ENCODE results near the gene RAB21.
A peak's percentile ranks its signal among the peaks of the same experiment; 100 is the strongest.

Gene RAB21, protein sequence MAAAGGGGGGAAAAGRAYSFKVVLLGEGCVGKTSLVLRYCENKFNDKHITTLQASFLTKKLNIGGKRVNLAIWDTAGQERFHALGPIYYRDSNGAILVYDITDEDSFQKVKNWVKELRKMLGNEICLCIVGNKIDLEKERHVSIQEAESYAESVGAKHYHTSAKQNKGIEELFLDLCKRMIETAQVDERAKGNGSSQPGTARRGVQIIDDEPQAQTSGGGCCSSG

DNA sequence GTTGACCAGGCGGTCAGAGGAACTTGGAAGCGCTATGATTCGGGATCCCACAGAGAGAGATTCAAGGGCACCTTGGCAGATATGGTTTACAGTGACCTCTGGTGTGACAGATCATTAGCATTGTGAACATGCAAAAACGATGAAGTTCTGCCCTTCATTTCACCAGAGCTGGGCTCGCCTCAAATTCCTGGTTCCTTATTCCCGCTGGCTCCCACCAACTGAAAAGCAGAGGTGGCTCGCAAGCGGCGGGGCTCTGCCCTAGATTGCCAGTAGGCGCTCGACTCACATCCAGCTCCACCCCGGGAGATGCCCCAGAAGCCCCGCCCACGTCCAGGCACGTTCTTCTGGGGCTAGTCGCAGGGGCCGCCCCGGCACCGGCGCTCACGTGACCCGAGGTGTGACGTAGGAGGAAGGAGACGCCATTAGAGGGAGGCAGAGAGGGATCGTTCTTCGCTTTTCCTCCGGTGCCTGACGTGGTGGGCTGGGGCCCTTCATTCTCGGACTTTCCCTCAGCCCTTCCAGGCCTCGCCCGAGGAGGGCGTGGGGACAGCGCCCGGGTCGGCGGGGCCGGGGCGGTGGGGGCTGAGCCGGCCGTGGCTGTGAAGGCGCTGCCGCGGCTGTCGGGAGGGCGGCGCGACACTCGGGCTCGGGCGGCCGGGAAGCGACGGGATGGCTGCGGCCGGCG lies at the start of gene RAB21:
RAB21 (plus strand) TSS at position 403 of the 685 bp plus-strand sequence; CDS start at position 670, 267 bp downstream.
- no peak for TF ChIP-seq GATA1 (IDR thresholded peaks at IDR 0.05; ENCODE audit: low read depth, low read length)
- peak; percentile 88 for TF ChIP-seq POLR2A (IDR thresholded peaks at IDR 0.05; ENCODE audit: low read length)
- peak; percentile 97 to 98 for DNase-seq

DNA sequence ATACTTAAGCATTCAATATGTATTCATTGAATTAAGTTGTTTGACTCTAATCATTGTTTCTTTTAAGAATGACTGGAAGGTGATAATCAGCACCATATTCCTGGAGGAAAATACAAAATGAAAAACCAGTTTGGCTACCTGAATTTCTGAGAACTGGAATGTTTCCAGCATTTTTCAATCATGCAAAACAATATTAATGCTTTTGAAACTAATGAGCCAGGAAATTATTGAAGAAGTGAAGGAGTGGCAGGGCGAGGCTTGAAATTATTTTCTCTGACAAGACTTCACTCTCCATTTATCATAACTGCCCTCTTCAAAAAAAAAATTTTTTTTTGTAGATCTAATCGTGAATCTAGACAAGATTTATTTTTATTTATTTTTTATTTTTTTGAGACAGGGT lies 49.7 kb upstream of the RAB21 start:
- TF ChIP-seq POLR2A (IDR thresholded peaks at IDR 0.05; ENCODE audit: low read length) (no peak), GATA1 (IDR thresholded peaks at IDR 0.05; ENCODE audit: low read depth, low read length) (no peak)
- DNase-seq = no peak

DNA sequence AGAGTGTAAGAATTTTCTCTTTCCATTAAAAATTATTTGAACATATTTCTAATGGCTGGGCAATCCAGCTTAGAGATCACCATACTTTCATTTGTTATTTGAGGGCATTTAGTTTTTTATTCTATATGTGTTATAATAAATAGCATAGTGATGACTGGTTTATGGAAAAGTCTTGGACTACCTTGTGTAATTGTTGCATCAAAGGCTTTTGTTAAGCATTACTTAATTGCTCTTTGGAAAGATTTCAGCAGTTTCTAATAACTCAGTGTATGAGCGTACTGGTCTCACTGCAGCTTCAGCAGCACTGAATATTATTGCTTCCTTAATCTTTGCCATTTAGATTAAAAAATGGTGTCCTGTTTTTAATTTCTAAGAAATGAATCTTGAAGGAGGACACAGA lies 46.0 kb upstream of the RAB21 start:
- no peak for TF ChIP-seq POLR2A (IDR thresholded peaks at IDR 0.05; ENCODE audit: low read length)
- no peak for TF ChIP-seq GATA1 (IDR thresholded peaks at IDR 0.05; ENCODE audit: low read depth, low read length)
- no peak for DNase-seq

DNA sequence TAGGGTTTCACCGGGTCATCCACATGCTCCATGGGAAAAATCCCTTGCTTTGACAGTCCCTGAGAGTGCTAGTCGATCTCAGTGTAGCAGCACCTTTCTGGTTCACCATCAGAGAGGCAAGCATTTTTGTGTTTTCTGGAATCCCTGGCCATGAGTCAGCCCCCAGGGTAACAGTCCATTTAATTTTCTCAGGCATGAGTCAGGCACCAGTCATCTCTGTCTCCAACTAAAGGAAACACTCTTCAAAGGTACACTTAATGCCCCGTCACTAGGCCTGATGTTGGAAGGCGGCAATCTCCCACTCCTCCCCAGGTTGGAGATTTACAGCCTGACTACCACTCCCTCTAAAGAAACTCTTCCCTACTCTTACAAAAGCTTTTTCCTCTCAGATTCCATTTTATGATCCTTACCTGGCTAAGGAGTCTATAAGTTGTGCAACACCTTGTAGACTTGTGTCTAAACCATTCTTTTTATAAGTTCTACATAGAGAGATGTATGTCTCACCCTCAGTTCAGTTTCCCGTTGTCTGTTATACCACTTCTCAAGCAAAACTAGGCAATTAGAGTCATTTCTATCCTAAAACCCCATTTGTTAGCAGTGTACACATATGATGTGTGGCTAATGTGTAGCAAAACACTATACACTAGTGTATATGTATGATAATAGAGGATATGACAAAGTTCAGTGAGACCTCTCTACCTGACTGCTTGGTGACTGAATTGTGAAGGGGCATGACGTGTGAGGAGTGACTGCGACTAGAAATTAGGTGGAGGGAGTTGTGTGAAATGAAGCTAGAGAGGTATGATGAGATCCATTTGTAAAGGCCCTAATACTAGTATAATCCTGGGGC lies 44.2 kb upstream of the RAB21 start:
- no peak for DNase-seq
- no peak for TF ChIP-seq GATA1 (IDR thresholded peaks at IDR 0.05; ENCODE audit: low read depth, low read length)
- no peak for TF ChIP-seq POLR2A (IDR thresholded peaks at IDR 0.05; ENCODE audit: low read length)

DNA sequence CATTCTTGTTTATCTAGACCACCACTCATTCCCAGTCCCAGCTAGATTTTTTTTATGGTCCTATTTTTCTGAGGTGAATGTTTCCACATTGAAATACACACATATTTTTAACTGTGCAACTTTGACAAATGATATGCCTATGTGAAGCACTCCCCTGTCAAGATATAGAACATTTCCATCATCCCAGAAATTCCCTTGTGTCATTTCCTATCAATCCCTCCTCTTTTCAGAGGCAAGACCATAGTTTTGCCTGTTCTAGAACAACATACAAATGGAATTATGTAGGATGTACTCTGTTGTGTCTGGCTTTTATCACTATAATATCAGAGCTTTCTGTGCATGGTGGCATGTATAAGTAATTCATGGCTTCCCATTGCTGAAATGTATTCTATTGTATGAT lies 36.1 kb upstream of the RAB21 start:
- TF ChIP-seq POLR2A (IDR thresholded peaks at IDR 0.05; ENCODE audit: low read length) = no peak
- TF ChIP-seq GATA1 (IDR thresholded peaks at IDR 0.05; ENCODE audit: low read depth, low read length) = no peak
- DNase-seq = no peak

DNA sequence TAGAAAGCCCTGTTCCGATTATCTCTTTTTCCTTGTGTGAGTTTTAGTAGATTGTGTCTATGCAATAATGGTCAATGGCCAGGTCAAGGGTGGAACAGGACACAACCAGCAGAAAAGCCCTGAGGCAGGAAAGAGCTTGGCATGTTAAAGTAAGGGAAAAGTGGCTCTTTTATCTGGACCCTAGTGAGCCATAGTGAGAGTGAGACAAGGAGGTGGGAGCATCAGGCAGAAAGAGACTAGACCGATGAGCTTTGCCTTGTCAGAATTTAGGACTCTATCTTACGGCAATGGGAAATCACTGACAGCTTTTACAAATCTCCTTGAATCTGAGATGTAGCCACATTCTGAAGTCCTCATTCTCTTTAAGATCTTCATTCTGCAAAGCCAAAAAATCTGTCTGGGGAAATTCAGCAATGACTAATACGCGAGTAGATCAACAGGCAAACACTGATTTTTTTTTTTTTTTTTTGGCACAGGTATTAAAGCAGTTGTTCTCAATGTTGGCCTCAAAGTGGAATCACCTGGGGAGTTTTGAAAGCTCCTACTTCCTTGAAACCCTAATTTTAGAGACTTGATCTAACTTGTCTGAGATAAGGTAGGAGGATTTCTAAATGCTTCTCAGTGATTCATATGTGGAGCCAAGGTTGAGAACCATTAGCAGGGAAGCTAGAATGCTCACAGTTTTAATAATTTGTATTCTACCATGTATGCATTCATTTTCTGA lies 34.9 kb upstream of the RAB21 start:
- DNase-seq = no peak
- no peak for TF ChIP-seq GATA1 (IDR thresholded peaks at IDR 0.05; ENCODE audit: low read depth, low read length)
- no peak for TF ChIP-seq POLR2A (IDR thresholded peaks at IDR 0.05; ENCODE audit: low read length)

DNA sequence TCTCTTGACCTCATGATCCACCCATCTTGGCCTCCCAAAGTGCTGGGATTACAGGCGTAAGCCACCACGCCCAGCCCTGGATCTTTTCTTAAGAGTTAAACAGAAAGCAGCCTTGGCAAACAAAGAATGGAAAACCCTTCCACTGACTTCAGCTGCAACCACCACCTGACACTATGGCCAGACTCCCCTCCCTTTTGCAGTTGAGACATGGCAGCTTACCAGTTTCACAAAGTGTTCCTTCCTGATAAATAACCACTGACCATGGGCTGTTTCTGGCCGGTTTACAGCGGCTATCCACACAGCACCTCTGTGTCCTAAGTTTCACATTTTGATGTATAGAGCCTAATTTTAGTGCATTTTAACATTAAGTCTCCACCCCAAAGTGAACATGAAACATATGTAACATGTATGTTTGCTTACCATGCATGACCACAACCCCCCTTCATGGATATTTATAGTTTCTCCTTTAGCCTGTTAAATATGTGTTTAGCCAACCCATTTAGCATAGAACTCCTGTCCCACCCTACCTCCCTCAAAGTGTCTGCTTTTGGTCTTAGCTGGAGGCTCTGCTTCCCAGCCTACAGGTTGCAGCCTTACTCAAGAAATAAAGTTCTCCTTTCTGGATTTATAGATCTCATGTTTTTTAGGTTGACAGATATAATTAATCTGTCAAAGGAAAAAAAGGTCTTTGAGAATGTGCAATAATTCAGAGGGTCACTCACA lies 32.7 kb upstream of the RAB21 start:
- peak; percentile 19 to 75 for DNase-seq
- no peak for TF ChIP-seq GATA1 (IDR thresholded peaks at IDR 0.05; ENCODE audit: low read depth, low read length)
- no peak for TF ChIP-seq POLR2A (IDR thresholded peaks at IDR 0.05; ENCODE audit: low read length)

DNA sequence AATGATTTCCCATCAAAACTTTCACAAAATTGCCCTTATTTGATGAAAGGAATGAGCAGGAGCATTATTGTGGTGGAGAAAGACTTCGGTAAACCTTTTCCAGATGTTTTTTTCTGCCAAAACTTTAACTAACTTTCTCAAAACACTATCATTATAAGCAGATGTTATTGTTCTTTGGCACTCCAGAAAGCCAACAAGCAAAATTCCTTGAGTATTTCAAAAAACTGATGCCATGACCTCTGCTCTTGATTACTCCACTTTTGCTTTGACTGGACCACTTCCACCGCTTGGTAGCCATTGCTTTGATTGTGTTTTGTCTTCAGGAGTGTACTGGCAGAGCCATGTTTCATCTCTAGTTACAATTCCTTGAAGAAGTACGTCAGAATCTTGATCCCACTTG lies 29.7 kb upstream of the RAB21 start:
- TF ChIP-seq GATA1 (IDR thresholded peaks at IDR 0.05; ENCODE audit: low read depth, low read length) (no peak), POLR2A (IDR thresholded peaks at IDR 0.05; ENCODE audit: low read length) (no peak)
- no peak for DNase-seq

DNA sequence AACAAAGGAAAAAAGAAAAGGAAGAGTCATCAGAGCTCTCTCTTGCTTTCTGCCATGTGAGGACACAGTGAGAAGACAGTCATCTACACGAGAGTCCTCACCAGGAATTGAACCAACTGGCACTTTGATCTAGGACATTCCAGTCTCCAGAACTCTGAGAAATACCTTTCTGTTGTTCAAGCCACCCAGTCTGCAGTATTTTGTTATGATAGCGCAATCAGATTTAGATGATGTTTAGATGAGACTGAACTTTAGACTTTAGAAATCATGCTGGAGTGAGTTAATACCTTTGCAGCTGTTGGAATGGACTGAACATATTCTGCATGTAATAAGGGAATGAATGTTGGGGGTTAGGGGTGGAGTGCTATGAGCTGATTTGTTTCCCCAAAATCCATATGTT lies 28.1 kb upstream of the RAB21 start:
- no peak for DNase-seq
- no peak for TF ChIP-seq POLR2A (IDR thresholded peaks at IDR 0.05; ENCODE audit: low read length)
- TF ChIP-seq GATA1 (IDR thresholded peaks at IDR 0.05; ENCODE audit: low read depth, low read length) = no peak

DNA sequence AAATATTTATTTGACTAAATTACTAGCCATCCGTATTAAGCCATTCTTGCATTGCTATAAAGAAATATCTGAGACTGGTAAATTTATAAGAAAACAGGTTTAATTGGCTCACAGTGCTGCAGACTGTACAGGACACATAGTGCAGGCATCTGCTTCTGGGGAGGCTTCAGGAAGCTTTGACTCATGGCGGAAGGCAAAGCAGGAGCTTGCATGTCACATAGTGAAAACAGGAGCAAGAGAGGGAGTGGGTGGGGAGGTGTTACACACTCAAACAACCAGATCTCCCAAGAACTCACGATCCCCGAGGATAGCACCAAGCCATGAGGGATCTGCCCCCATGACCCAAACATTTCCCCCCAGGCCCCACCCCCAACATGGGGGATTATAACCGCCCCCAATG lies 26.7 kb upstream of the RAB21 start:
- no peak for DNase-seq
- no peak for TF ChIP-seq GATA1 (IDR thresholded peaks at IDR 0.05; ENCODE audit: low read depth, low read length)
- no peak for TF ChIP-seq POLR2A (IDR thresholded peaks at IDR 0.05; ENCODE audit: low read length)

DNA sequence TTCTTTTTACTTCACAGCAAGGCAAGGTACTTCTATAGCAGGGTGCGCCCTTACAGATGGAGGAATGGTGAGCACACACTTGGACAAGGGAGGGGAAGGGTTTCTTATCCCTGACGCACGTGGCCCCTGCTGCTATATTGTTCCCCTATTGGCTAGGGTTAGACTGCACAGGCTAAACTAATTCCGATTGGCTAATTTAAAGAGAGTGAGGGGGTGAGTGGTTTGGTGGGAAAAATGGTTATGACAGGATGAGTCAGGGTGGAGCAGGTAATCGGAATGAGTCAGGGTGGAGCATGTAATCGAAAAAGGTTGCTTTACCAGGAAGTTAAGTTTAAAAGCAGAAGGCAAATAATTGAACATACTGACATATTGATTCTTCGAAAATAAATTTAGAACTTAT lies 23.7 kb upstream of the RAB21 start:
- no peak for TF ChIP-seq GATA1 (IDR thresholded peaks at IDR 0.05; ENCODE audit: low read depth, low read length)
- no peak for TF ChIP-seq POLR2A (IDR thresholded peaks at IDR 0.05; ENCODE audit: low read length)
- no peak for DNase-seq

DNA sequence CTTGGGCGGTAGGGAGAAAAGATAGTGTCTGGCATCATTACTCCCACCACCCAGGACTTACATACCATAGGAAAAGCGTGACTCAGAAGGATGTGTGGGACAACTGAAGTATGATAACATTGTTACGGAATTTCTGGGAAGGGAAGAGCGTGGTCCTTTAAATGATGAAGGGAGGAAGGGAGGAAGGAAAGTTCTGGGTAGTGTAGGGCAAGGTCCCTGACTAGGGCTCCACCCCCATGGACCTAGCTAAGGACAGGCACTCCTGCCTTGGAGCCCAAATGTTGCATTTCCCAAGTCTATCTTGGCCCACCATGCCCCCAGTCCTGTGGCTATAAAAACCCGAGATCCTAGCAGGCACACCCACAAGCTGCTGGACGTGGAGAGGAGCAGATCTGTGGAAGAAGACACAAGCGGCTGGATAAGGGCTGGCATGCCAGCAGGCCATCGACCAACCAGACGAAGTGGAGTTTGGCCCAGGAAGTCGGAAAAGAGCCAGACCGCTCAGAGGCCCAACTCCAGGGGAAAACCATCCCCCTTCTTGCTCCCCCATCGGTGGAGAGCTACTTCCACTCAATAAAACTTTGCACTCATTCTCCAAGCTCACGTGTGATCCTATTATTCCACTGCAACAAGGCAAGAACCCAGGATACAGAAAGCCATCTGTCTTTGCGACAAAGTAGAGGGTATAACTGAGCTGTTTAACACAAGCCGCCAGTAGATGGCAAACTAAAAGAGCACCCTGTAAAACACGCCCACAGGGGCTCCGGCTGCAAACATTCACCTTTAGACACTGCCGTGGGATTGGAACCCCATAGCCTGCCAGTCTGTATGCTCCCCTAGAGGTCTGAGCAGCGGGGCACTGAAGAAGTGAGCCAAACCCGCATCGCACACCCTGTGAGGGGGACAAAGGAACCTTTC lies 23.0 kb upstream of the RAB21 start:
- TF ChIP-seq POLR2A (IDR thresholded peaks at IDR 0.05; ENCODE audit: low read length) (no peak), GATA1 (IDR thresholded peaks at IDR 0.05; ENCODE audit: low read depth, low read length) (no peak)
- DNase-seq = no peak

Measured in erythroblast (primary cell).